SK-N-SH (cell line): ENCODE measurements around the gene NTN5. TPM values are rescaled to one million over a fixed set of nuclear protein-coding genes. Genes with fewer than 3 reads are reported as not detected.

Experiments used
- CTCF ChIA-PET: fragments of 300-600, 350-600 bp; formaldehyde crosslinking; extraction: SDS; loops from one replicate; lab custom pipeline; 2021; lab: Yijun Ruan, JAX
- POLR2A ChIA-PET: fragments of 350-600 bp; sonication (Branson Sonifier 250); formaldehyde crosslinking; extraction: SDS; loops from one replicate; lab custom pipeline; 2020; ENCODE audit warnings: antibody characterized with exemption, inconsistent platforms; lab: Yijun Ruan, JAX
- DNase-seq: peaks from one replicate; pipeline ENCODE4 v3.0.0; 2012
- H2AFZ ChIP-seq: fragments of 200-600 bp; sonication (generic); 2 replicates; pipeline ENCODE4 v1.8.1; 2016; ENCODE audit warnings: antibody characterized with exemption, mild to moderate bottlenecking, low read depth
- H3F3A ChIP-seq: fragments of 200-600 bp; sonication (generic); replicated peaks from 2 replicates; pipeline ENCODE3; 2016; ENCODE audit warnings: antibody characterized with exemption, mild to moderate bottlenecking; ENCODE audit not compliant: insufficient read depth
- H3K27ac ChIP-seq, 2 experiments: fragments of 200-500 bp in 1 of 2; fragments of 200-600 bp in 1 of 2; sonication (Bioruptor generic) in 1 of 2; sonication (generic), shearing (Covaris generic) in 1 of 2; 2 replicates each; pipeline versions ENCODE4 v1.5.1 to v1.6.1; 2014 to 2016; ENCODE audit warnings: low read depth in 2 of 2, inconsistent platforms in 1 of 2, low read length in 1 of 2, mild to moderate bottlenecking in 1 of 2, mixed read lengths in 1 of 2
- H3K27me3 ChIP-seq: fragments of 200-600 bp; sonication (generic), shearing (Covaris generic); 2 replicates; pipeline ENCODE4 v1.6.1; 2016; ENCODE audit warnings: mixed run types; ENCODE audit not compliant: insufficient read depth
- H3K36me3 ChIP-seq, 2 experiments: fragments of 200-500 bp in 1 of 2; fragments of 200-600 bp in 1 of 2; sonication (Bioruptor generic) in 1 of 2; sonication (generic) in 1 of 2; replicated peaks in 1 of 2; 2 replicates each; pipeline versions ENCODE3 to v1.5.1; 2014 to 2016; ENCODE audit warnings: low read length in 1 of 2, mild to moderate bottlenecking in 1 of 2; ENCODE audit not compliant: insufficient read depth in 2 of 2, control insufficient read depth in 1 of 2
- H3K4me1 ChIP-seq, 2 experiments: fragments of 200-500 bp in 1 of 2; fragments of 200-600 bp in 1 of 2; sonication (Bioruptor generic) in 1 of 2; sonication (generic), shearing (Covaris generic) in 1 of 2; 2 replicates each; pipeline versions ENCODE4 v1.5.1 to v1.6.1; 2014 to 2016; ENCODE audit warnings: low read depth in 1 of 2, low read length in 1 of 2, mixed run types in 1 of 2; ENCODE audit not compliant: insufficient read depth in 2 of 2, control insufficient read depth in 1 of 2
- H3K4me2 ChIP-seq: fragments of 200-600 bp; sonication (generic), shearing (Covaris generic); 2 replicates; pipeline ENCODE4 v1.6.1; 2017; ENCODE audit warnings: mixed run types
- H3K4me3 ChIP-seq, 2 experiments: fragments of 200-500 bp in 1 of 2; fragments of 200-600 bp in 1 of 2; sonication (Bioruptor generic) in 1 of 2; sonication (generic), shearing (Covaris generic) in 1 of 2; 2 replicates each; pipeline versions ENCODE4 v1.5.1 to v1.8.1; 2014 to 2016; ENCODE audit warnings: low read depth in 2 of 2, inconsistent platforms in 1 of 2, low read length in 1 of 2, mild to moderate bottlenecking in 1 of 2, mixed read lengths in 1 of 2, moderate library complexity in 1 of 2
- H3K79me2 ChIP-seq: fragments of 200-600 bp; sonication (generic); 2 replicates; pipeline ENCODE4 v1.8.1; 2017; ENCODE audit warnings: mild to moderate bottlenecking; ENCODE audit not compliant: insufficient read depth
- H3K9ac ChIP-seq: fragments of 200-600 bp; sonication (generic); 2 replicates; pipeline ENCODE4 v1.6.1; 2017; ENCODE audit warnings: mixed run types
- H3K9me2 ChIP-seq: fragments of 200-600 bp; sonication (generic); 2 replicates; pipeline ENCODE4 v1.6.1; 2017; ENCODE audit warnings: mixed run types
- H3K9me3 ChIP-seq: fragments of 200-600 bp; sonication (generic); 2 replicates; pipeline ENCODE4 v1.6.1; 2017; ENCODE audit warnings: mixed run types, mild to moderate bottlenecking, moderate library complexity
- H4K20me1 ChIP-seq: fragments of 200-600 bp; sonication (generic); 2 replicates; pipeline ENCODE4 v1.6.1; 2017; ENCODE audit warnings: mild to moderate bottlenecking, mixed run types; ENCODE audit not compliant: insufficient read depth
- CHD2 ChIP-seq: fragments of 150-350 bp; IDR thresholded peaks from 2 replicates; pipeline ENCODE4 v1.6.1; 2018; ENCODE audit warnings: low read length; ENCODE audit not compliant: partially characterized antibody
- CTCF ChIP-seq: fragments of 200-600 bp; sonication (generic); IDR thresholded peaks from 2 replicates; pipeline ENCODE4 v1.6.1; 2017; ENCODE audit warnings: antibody characterized with exemption, mild to moderate bottlenecking, moderate library complexity
- ELF1 ChIP-seq: IDR thresholded peaks from 2 replicates; pipeline ENCODE4 v1.4.0; 2012
- EZH2phosphoT487 ChIP-seq: fragments of 200-600 bp; sonication (generic); IDR thresholded peaks from 2 replicates; pipeline ENCODE4 v1.6.1; 2017; ENCODE audit warnings: low read depth, mixed run types, mild to moderate bottlenecking, antibody characterized with exemption, moderate library complexity, borderline replicate concordance
- FOSL2 ChIP-seq: IDR thresholded peaks from 2 replicates; pipeline ENCODE4 v1.4.0; 2012; ENCODE audit warnings: low read depth, mild to moderate bottlenecking, moderate library complexity, borderline replicate concordance
- FOXJ3 ChIP-seq: sonication (generic); formaldehyde crosslinking; IDR thresholded peaks from 2 replicates; pipeline ENCODE4 v1.5.1; 2020; ENCODE audit warnings: mild to moderate bottlenecking, missing genetic modification reagents
- FOXM1 ChIP-seq: IDR thresholded peaks from 2 replicates; pipeline ENCODE4 v1.4.0; 2012; ENCODE audit warnings: low read depth, mild to moderate bottlenecking
- GABPA ChIP-seq: IDR thresholded peaks from 2 replicates; pipeline ENCODE4 v1.4.0; 2012; ENCODE audit warnings: low read depth, mild to moderate bottlenecking
- JUND ChIP-seq: IDR thresholded peaks from 2 replicates; pipeline ENCODE4 v1.4.0; 2012
- MAX ChIP-seq: IDR thresholded peaks from 2 replicates; pipeline ENCODE4 v1.4.0; 2012; ENCODE audit warnings: low read depth
- MXI1 ChIP-seq: IDR thresholded peaks from 2 replicates; pipeline ENCODE4 v1.6.1; 2012; ENCODE audit warnings: mild to moderate bottlenecking, low read depth, low read length, improper control_type of control experiment
- NFIC ChIP-seq: IDR thresholded peaks from 2 replicates; pipeline ENCODE4 v1.4.0; 2012; ENCODE audit warnings: borderline replicate concordance
- NRF1 ChIP-seq: IDR thresholded peaks from 2 replicates; pipeline ENCODE4 v1.6.1; 2012; ENCODE audit warnings: low read depth, mild to moderate bottlenecking, low read length
- PBX3 ChIP-seq: IDR thresholded peaks from 2 replicates; pipeline ENCODE4; 2012
- POLR2AphosphoS5 ChIP-seq: IDR thresholded peaks from 2 replicates; pipeline ENCODE4 v1.6.1; 2012; ENCODE audit warnings: low read depth, low read length
- RCOR1 ChIP-seq: fragments of 150-350 bp; IDR thresholded peaks from 2 replicates; pipeline ENCODE4 v1.6.1; 2017; ENCODE audit warnings: antibody characterized with exemption, low read length
- RFX5 ChIP-seq: IDR thresholded peaks from 2 replicates; pipeline ENCODE4 v1.6.1; 2012; ENCODE audit warnings: mild to moderate bottlenecking, improper control_type of control experiment, low read length
- RXRA ChIP-seq: IDR thresholded peaks from 2 replicates; pipeline ENCODE4 v1.4.0; 2012; ENCODE audit warnings: low read depth, mild to moderate bottlenecking, borderline replicate concordance
- TCF12 ChIP-seq: IDR thresholded peaks from 2 replicates; pipeline ENCODE4 v1.4.0; 2012
- YY1 ChIP-seq: IDR thresholded peaks from 2 replicates; pipeline ENCODE4 v1.4.0; 2012; ENCODE audit warnings: low read depth, mild to moderate bottlenecking
- WGBS: methylation state at CpG from one replicate; pipeline ENCODE4 v1.1.6; 2017; ENCODE audit warnings: low lambda C conversion rate; 5-methylcytosine and 5-hydroxymethylcytosine counted together
- polyA plus RNA-seq, 3 experiments: library from polyadenylated mRNA; depleted of rRNA; stranded (reverse); fragments of >200 nt; gene quantifications; 2 replicates each; pipeline ENCODE4 v1.2.3, GENCODE V29; 2012

Gene NTN5
- polyA plus RNA-seq, 1 of the 3 experiments (the other 2 are of a cell fraction): 0.74 TPM

DNA sequence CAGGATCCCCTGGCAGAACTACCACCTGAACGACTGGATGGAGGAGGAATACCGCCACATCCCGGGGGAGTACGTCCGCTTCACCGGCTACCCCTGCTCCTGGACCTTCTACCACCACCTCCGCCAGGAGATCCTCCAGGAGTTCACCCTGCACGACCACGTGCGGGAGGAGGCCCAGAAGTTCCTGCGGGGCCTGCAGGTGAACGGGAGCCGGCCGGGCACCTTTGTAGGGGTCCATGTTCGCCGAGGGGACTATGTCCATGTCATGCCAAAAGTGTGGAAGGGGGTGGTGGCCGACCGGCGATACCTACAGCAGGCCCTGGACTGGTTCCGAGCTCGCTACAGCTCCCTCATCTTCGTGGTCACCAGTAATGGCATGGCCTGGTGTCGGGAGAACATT, 30.5 kb upstream of the NTN5 start (continued):
- TF ChIP-seq CTCF (no peak), NRF1 (no peak), ELF1 (no peak), FOXM1 (no peak), YY1 (no peak), FOSL2 (no peak)

GRCh38 chr19:48702701-48703100, 29.9 kb upstream of the NTN5 start:
- peaks cover 5% of the 10 kb centered on the region for H3F3A ChIP-seq
- TF ChIP-seq ELF1 (no peak), RFX5 (no peak), EZH2phosphoT487 (no peak), FOXJ3 (CRISPR knock-in tag) (no peak), RCOR1 (no peak), POLR2AphosphoS5 (no peak), FOSL2 (no peak), JUND (no peak), RXRA (no peak), CHD2 (no peak), NRF1 (no peak), NFIC (no peak), MXI1 (no peak), TCF12 (no peak)
- TF ChIP-seq, all 33 proteins: peak for 0
- H3K9me3 ChIP-seq: no peaks in the 10 kb centered on the region
- H3K36me3 ChIP-seq: no peaks in the 10 kb centered on the region
- POLR2A ChIA-PET: interaction anchor here (0.6 kb wide), 1 partner anchor 41 kb away, joined by 3 read pairs; no protein-coding TSS in a partner anchor
- peaks cover 0 to 5% of the 10 kb centered on the region in 2 experiments; a peak in 1 of 4 replicates for H3K4me1 ChIP-seq
- H3K4me3 ChIP-seq: no peak overlapping the region
- H2AFZ ChIP-seq: no peak overlapping the region
- no peaks in the 10 kb centered on the region for H3K27me3 ChIP-seq
- H4K20me1 ChIP-seq: no peaks in the 10 kb centered on the region
- 90% methylated on average over 13 of the region's 13 CpGs for WGBS
- H3K9me2 ChIP-seq: no peaks in the 10 kb centered on the region
- H3K27ac ChIP-seq: no peak overlapping the region
- no peak for DNase-seq
- H3K9ac ChIP-seq: no peak overlapping the region
- H3K79me2 ChIP-seq: no peaks in the 10 kb centered on the region
- CTCF ChIA-PET: no interaction called here
- no peak overlapping the region for H3K4me2 ChIP-seq

DNA sequence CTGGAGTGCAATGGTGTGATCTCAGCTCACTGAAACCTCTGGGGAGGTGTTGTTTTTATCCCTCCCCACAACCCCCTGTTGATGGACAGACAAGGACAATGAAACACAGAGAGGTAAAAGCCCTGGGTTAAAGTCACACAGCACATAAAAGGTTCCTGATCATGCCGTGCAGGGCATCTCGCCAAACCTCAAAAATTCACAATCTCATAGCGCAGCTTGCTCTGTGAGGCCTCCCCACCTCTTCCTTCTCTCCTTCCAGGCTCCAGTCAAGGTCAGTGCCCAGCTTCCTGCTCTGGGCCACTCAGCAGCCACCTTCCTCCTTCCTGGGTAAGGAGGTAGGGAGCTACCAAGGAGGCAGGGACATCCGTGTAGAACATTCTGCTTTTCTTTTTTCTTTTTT, 25.2 kb upstream of the NTN5 start:
- no peak overlapping the region for H3K4me2 ChIP-seq

More for the DNA sequence above, 25.2 kb upstream of the NTN5 start:
- no peak overlapping the region for H3K4me3 ChIP-seq
- peaks cover 5% of the 10 kb centered on the region for H3F3A ChIP-seq
- no peaks in the 10 kb centered on the region for H3K27me3 ChIP-seq
- no peak overlapping the region for H3K27ac ChIP-seq
- no peak for TF ChIP-seq GABPA
- TF ChIP-seq POLR2AphosphoS5: no peak
- no peak for TF ChIP-seq PBX3
- TF ChIP-seq RFX5: no peak
- TF ChIP-seq ELF1: no peak
- TF ChIP-seq FOSL2: no peak
- TF ChIP-seq MAX: 0 out of 2 replicates have a peak, but pooled peaks have one; percentile 29
- no peak for TF ChIP-seq CTCF
- peak; percentile 73 for TF ChIP-seq NFIC
- no peak for TF ChIP-seq CHD2
- 55% methylated on average over 4 of the region's 4 CpGs for WGBS
- no peak for DNase-seq
- no peaks in the 10 kb centered on the region for H4K20me1 ChIP-seq
- H3K9ac ChIP-seq: no peak overlapping the region
- H3K4me1 ChIP-seq: peaks cover 0 to 5% of the 10 kb centered on the region in 2 experiments; a peak in 1 of 4 replicates
- POLR2A ChIA-PET: interaction anchor here (0.6 to 0.9 kb wide), 2 partner anchors 13 to 18 kb away, joined by 3 to 4 read pairs; no protein-coding TSS in a partner anchor
- CTCF ChIA-PET: interaction anchor here (1.3 kb wide), 1 partner anchor 23 kb away, joined by 5 read pairs; no protein-coding TSS in a partner anchor
- H3K79me2 ChIP-seq: no peaks in the 10 kb centered on the region
- H3K9me3 ChIP-seq: no peaks in the 10 kb centered on the region
- no peaks in the 10 kb centered on the region for H3K36me3 ChIP-seq
- no peak overlapping the region for H2AFZ ChIP-seq
- no peaks in the 10 kb centered on the region for H3K9me2 ChIP-seq
